Activated naive CD4-positive, alpha-beta T cell treated with anti-CD3 and anti-CD28 coated beads, Interleukin-2, amount 50 U/mL, for 24 hours (primary cell): ENCODE measurements around the gene UNC5A.

Experiments used
- H3K27ac Mint-ChIP-seq: one replicate; pipeline ENCODE4 v1.8.0; 2021; ENCODE audit warnings: mild to moderate bottlenecking, mixed read lengths
- H3K27me3 Mint-ChIP-seq: one replicate; pipeline ENCODE4 v1.8.0; 2021; ENCODE audit warnings: mixed read lengths
- H3K36me3 Mint-ChIP-seq: one replicate; pipeline ENCODE4 v1.8.0; 2021; ENCODE audit warnings: mixed read lengths
- H3K4me1 Mint-ChIP-seq: one replicate; pipeline ENCODE4 v1.8.0; 2021; ENCODE audit warnings: mixed read lengths
- H3K4me3 Mint-ChIP-seq: one replicate; pipeline ENCODE4 v1.8.0; 2021; ENCODE audit warnings: mild to moderate bottlenecking, mixed read lengths
- H3K9me3 Mint-ChIP-seq: one replicate; pipeline ENCODE4 v1.8.0; 2021; ENCODE audit warnings: mixed read lengths

The UNC5A gene

GRCh38 chr5:176836811-176837706 is 26.7 kb downstream of the UNC5A start:
- H3K4me1 Mint-ChIP-seq: no peaks in the 10 kb centered on the region
- peaks cover 2% of the 10 kb centered on the region for H3K36me3 Mint-ChIP-seq
- H3K27ac Mint-ChIP-seq: no peak overlapping the region
- peaks cover 26% of the 10 kb centered on the region for H3K27me3 Mint-ChIP-seq
- no peak overlapping the region for H3K4me3 Mint-ChIP-seq
- no peaks in the 10 kb centered on the region for H3K9me3 Mint-ChIP-seq

- Mint-ChIP-seq H3K4me1 (no peaks in the 10 kb centered on the region), H3K4me3 (no peak overlapping the region), H3K9me3 (no peaks in the 10 kb centered on the region), H3K27me3 (peaks cover 25% of the 10 kb centered on the region), H3K27ac (no peak overlapping the region), H3K36me3 (peaks cover 2% of the 10 kb centered on the region)
These were observed 27.4 kb downstream of the UNC5A start for GRCh38 chr5:176837707-176838115.

- peaks cover 24% of the 10 kb centered on the region for H3K27me3 Mint-ChIP-seq
- no peaks in the 10 kb centered on the region for H3K9me3 Mint-ChIP-seq
- H3K36me3 Mint-ChIP-seq: no peaks in the 10 kb centered on the region
- no peak overlapping the region for H3K4me3 Mint-ChIP-seq
- no peak overlapping the region for H3K27ac Mint-ChIP-seq
- H3K4me1 Mint-ChIP-seq: no peaks in the 10 kb centered on the region
These were observed 33.3 kb downstream of the UNC5A start for GRCh38 chr5:176843673-176844072.

GRCh38 chr5:176844281-176844680 is 33.9 kb downstream of the UNC5A start:
- H3K4me3 Mint-ChIP-seq: no peak overlapping the region

DNA sequence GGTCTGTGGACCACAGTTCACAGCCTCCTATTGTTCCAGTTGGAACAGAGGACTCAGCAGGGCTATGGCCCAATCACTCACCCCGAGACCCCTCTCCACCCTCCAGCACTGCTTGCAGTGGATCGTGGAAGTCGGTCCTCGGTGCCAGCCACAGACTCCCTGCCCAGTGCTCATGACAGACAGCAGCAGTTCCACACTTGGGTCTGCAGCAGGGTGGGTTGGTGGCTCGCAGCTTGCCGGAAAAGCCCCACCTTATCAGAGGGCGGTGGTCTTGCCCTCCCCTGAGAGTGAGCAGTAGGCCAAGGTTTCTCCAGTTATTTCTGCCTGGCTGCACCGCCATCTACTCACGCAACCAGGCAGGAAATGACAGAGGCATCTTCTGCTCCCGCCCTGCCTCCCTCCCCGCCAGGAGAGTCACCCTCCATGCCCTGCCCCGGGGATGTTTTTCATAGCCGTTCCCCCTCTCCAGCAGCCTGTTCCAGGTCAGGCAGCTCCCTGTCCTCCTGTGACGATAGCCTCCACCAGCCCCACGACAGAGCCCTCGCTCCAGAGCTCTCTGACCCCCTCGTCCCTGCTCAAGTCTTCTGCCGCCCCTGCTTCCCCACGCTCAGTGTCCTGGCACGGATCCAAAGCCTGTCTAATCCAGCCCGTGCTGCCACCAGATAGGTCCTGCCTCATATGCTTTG is 34.5 kb downstream of the UNC5A start:
- H3K27ac Mint-ChIP-seq: no peak overlapping the region
- no peak overlapping the region for H3K4me3 Mint-ChIP-seq
- no peaks in the 10 kb centered on the region for H3K4me1 Mint-ChIP-seq
- no peaks in the 10 kb centered on the region for H3K9me3 Mint-ChIP-seq
- peaks cover 24% of the 10 kb centered on the region for H3K27me3 Mint-ChIP-seq
- H3K36me3 Mint-ChIP-seq: no peaks in the 10 kb centered on the region

More at GRCh38 chr5:176844281-176844680, 33.9 kb downstream of the UNC5A start:
- Mint-ChIP-seq H3K4me1 (no peaks in the 10 kb centered on the region), H3K27me3 (peaks cover 24% of the 10 kb centered on the region), H3K9me3 (no peaks in the 10 kb centered on the region), H3K27ac (no peak overlapping the region), H3K36me3 (no peaks in the 10 kb centered on the region)

DNA sequence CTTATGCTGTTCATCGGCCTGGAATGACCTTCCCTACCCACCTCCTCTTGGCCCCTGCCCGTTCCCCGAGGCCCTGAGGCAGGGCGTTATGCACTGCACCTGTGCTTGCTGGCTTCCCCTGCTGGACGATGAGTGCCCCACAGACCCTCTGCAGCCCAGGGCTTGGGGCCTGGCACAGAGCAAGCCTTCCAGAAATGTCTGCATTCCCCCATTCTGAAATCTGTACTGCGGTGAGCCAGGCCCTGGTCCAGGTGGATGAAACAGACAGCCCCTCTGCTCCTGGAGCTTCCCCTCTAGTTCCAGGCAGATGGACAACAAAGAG is 35.0 kb downstream of the UNC5A start:
- no peaks in the 10 kb centered on the region for H3K9me3 Mint-ChIP-seq
- no peak overlapping the region for H3K27ac Mint-ChIP-seq
- H3K4me3 Mint-ChIP-seq: no peak overlapping the region
- H3K36me3 Mint-ChIP-seq: no peaks in the 10 kb centered on the region
- no peaks in the 10 kb centered on the region for H3K4me1 Mint-ChIP-seq
- H3K27me3 Mint-ChIP-seq: peaks cover 24% of the 10 kb centered on the region

GRCh38 chr5:176846335-176847140 is 36.2 kb downstream of the UNC5A start:
- Mint-ChIP-seq H3K27ac (no peak overlapping the region), H3K9me3 (no peaks in the 10 kb centered on the region), H3K4me1 (no peaks in the 10 kb centered on the region), H3K36me3 (no peaks in the 10 kb centered on the region), H3K4me3 (no peak overlapping the region), H3K27me3 (peaks cover 21% of the 10 kb centered on the region)

DNA sequence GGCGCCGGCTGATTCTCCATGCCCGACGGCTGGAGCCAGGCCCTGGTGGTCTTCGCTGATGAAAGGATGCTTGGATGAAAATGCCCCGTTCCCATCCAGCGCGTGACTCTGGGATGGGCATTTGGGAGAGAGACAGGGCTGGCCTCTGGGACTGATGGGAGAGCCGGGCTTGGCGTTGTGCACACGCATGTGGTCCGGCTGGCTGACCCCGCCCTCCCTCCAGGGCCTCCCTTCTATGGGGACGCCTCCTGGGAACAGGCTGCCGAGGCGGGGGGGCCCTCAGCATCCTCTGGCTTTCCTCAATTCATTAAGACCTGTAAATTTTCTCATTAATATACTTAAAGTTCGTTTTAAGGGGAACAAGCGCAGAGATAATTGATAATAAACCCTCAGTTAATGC is 36.8 kb downstream of the UNC5A start:
- no peak overlapping the region for H3K4me3 Mint-ChIP-seq
- no peak overlapping the region for H3K27ac Mint-ChIP-seq
- no peaks in the 10 kb centered on the region for H3K36me3 Mint-ChIP-seq
- no peaks in the 10 kb centered on the region for H3K9me3 Mint-ChIP-seq
- no peaks in the 10 kb centered on the region for H3K4me1 Mint-ChIP-seq
- H3K27me3 Mint-ChIP-seq: peaks cover 20% of the 10 kb centered on the region

DNA sequence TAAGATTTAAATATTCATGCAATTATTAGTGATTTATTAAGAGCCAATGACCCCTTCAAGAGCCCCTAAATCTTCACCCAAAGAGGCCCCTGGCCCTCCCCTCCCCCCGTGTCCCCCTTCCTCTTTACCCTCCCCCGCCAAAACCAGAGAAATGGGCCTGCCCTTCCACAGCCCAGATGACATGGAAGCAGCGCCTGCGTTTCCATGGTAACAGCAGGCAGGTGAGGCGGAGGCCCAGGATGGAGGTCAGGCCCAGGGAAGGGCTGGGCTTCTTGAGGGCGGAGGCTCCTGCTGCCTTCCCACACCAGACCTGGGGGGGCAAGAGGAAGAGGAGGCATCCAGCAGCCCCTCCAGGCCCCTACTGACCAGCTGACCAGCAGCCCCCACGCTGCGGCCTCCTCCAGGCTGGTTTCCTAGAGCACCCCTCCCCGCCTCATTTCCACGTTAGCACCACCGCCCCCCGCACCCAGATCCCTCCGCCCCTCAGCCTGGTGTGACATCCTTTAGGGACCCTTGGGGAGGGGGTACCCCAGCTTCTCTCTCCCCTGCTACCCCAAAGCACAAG is 37.4 kb downstream of the UNC5A start:
- Mint-ChIP-seq H3K4me3 (no peak overlapping the region), H3K9me3 (no peaks in the 10 kb centered on the region), H3K27me3 (peaks cover 17% of the 10 kb centered on the region), H3K27ac (no peak overlapping the region), H3K36me3 (no peaks in the 10 kb centered on the region), H3K4me1 (no peaks in the 10 kb centered on the region)

DNA sequence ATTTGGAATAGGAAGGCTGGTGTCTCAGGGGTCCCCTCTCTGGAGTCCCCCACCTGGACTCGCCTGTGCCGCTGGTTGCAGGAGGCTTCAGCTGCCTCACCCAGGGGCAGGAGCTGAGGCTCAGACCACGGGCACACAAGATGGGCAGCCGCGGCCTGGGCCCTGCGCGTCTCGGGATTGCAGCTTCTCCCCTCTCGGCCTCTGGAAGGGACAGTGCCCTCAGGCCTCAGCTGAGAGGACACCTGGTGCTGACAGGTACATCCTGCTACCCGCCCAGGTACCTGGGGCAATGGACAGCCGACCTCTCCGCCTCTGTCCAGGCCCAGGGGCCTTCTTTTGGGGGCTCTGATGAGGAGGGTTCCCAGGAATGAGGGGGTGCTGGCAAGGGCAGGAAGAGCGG is 38.3 kb downstream of the UNC5A start:
- no peaks in the 10 kb centered on the region for H3K36me3 Mint-ChIP-seq
- peaks cover 14% of the 10 kb centered on the region for H3K27me3 Mint-ChIP-seq
- H3K27ac Mint-ChIP-seq: no peak overlapping the region
- H3K9me3 Mint-ChIP-seq: no peaks in the 10 kb centered on the region
- H3K4me1 Mint-ChIP-seq: no peaks in the 10 kb centered on the region
- H3K4me3 Mint-ChIP-seq: no peak overlapping the region

- peaks cover 14% of the 10 kb centered on the region for H3K27me3 Mint-ChIP-seq
- H3K4me1 Mint-ChIP-seq: no peaks in the 10 kb centered on the region
- no peak overlapping the region for H3K4me3 Mint-ChIP-seq
- H3K36me3 Mint-ChIP-seq: no peaks in the 10 kb centered on the region
- H3K9me3 Mint-ChIP-seq: no peaks in the 10 kb centered on the region
- no peak overlapping the region for H3K27ac Mint-ChIP-seq
These were observed 39.4 kb downstream of the UNC5A start for GRCh38 chr5:176849611-176850227.

GRCh38 chr5:176850371-176851245 is 40.2 kb downstream of the UNC5A start:
- Mint-ChIP-seq H3K36me3 (no peaks in the 10 kb centered on the region), H3K4me3 (no peak overlapping the region), H3K27me3 (peaks cover 11% of the 10 kb centered on the region), H3K27ac (no peak overlapping the region), H3K9me3 (no peaks in the 10 kb centered on the region), H3K4me1 (no peaks in the 10 kb centered on the region)

GRCh38 chr5:176851380-176851779 is 41.0 kb downstream of the UNC5A start:
- no peak overlapping the region for H3K27ac Mint-ChIP-seq
- no peaks in the 10 kb centered on the region for H3K4me1 Mint-ChIP-seq
- H3K27me3 Mint-ChIP-seq: peaks cover 6% of the 10 kb centered on the region
- H3K36me3 Mint-ChIP-seq: no peaks in the 10 kb centered on the region
- no peaks in the 10 kb centered on the region for H3K9me3 Mint-ChIP-seq
- no peak overlapping the region for H3K4me3 Mint-ChIP-seq

GRCh38 chr5:176851871-176852658 is 41.7 kb downstream of the UNC5A start:
- no peak overlapping the region for H3K27ac Mint-ChIP-seq
- H3K36me3 Mint-ChIP-seq: no peaks in the 10 kb centered on the region
- H3K4me3 Mint-ChIP-seq: no peak overlapping the region
- H3K4me1 Mint-ChIP-seq: no peaks in the 10 kb centered on the region
- no peaks in the 10 kb centered on the region for H3K9me3 Mint-ChIP-seq
- H3K27me3 Mint-ChIP-seq: peaks cover 4% of the 10 kb centered on the region
